Nephron (organoid): ENCODE results near the gene HOPX.
A peak's percentile ranks its signal among the peaks of the same experiment; 100 is the strongest.

ENCODE experiments used
- H3K27ac Mint-ChIP-seq, 3 experiments: 2 replicates each; pipeline ENCODE4 v1.8.0; 2020; ENCODE audit warnings: mixed read lengths in 3 of 3, mild to moderate bottlenecking in 2 of 3, moderate library complexity in 1 of 3
- H3K27me3 Mint-ChIP-seq: 2 replicates; pipeline ENCODE4 v1.8.0; 2021; ENCODE audit warnings: low read depth, mild to moderate bottlenecking, moderate library complexity, mixed read lengths
- H3K36me3 Mint-ChIP-seq: 2 replicates; pipeline ENCODE4 v1.8.0; 2020; ENCODE audit warnings: low read depth, mixed read lengths
- H3K4me1 Mint-ChIP-seq: 2 replicates; pipeline ENCODE4 v1.8.0; 2020; ENCODE audit warnings: mixed read lengths
- H3K4me3 Mint-ChIP-seq, 3 experiments: 2 replicates each; pipeline ENCODE4 v1.8.0; 2020; ENCODE audit warnings: mild to moderate bottlenecking in 3 of 3, mixed read lengths in 3 of 3, moderate library complexity in 2 of 3
- H3K9me3 Mint-ChIP-seq: 2 replicates; pipeline ENCODE4 v1.8.0; 2020; ENCODE audit warnings: mixed read lengths
- CTCF ChIP-seq, 3 experiments: fragments of 200-600 bp; sonication (generic); IDR thresholded peaks; one replicate each; pipeline ENCODE4 v1.5.0; 2021; ENCODE audit warnings: antibody characterized with exemption in 3 of 3; ENCODE audit not compliant: unreplicated experiment in 3 of 3

The HOPX gene

DNA sequence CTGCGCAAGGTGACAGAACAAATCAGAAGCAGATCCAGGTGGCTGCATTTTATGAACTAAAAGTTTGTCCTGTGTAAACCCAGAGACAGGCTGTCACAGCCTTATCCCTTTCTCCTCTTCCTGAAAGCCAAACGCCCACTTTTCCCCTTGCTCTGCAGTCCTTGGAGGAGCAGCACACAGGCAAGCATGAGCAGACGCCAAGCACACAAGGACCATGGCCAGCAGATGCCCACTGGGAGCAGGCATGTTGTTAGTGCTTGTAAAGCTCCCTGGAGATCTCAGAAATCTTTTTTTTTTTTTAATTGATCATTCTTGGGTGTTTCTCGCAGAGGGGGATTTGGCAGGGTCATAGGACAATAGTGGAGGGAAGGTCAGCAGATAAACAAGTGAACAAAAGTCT, 11.5 kb upstream of the HOPX start:
- Mint-ChIP-seq H3K27ac (no peak overlapping the region), H3K4me3 (no peak overlapping the region), H3K4me1 (peaks cover 16% of the 10 kb centered on the region), H3K36me3 (no peaks in the 10 kb centered on the region), H3K9me3 (no peaks in the 10 kb centered on the region), H3K27me3 (no peaks in the 10 kb centered on the region)
- TF ChIP-seq CTCF (IDR thresholded peaks at IDR 0.05; ENCODE audit: unreplicated experiment in 3 of 3): no peak

DNA sequence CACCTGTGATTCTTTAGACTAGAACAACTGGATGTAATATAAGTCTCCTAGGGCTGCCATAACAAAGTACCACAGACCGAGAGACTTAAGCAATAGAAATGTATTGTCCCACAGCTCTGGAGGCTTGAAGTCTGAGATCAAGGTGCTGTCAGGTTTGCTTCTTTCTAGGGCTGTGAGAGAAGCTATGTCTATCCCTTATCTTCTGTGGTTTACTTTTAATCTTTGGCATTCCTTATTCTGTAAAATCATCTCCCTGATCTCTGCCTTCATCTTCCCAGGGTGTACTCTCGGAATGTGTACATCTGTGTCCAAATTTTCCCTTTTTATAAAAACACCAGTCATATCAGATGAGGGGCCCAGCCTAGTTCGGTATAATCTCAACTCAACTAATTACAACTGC, 10.3 kb upstream of the HOPX start:
- Mint-ChIP-seq H3K36me3 (no peaks in the 10 kb centered on the region), H3K4me3 (no peak overlapping the region), H3K4me1 (peaks cover 22% of the 10 kb centered on the region), H3K27ac (no peak overlapping the region), H3K27me3 (peaks cover 3% of the 10 kb centered on the region), H3K9me3 (no peaks in the 10 kb centered on the region)
- TF ChIP-seq CTCF (IDR thresholded peaks at IDR 0.05; ENCODE audit: unreplicated experiment in 3 of 3): no peak

DNA sequence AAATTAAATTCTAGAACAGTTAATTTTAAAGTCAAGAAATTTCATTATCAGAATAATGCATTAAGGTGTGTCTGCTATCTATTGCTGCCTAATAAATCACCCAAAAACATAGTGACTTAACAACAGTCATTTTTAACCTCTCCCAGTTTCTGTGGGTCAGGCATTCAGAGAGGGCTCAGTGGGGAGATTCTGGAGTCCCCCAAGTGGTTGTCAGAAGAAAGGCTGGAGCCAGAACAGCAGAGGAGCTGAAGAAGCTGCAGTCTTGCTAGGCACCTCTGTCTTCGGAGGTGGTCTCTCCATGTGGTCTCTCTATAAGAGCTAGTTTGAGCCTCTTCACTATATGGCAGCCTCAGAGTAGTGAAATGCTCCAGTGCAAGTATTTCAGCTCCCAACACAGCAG, 9.3 kb upstream of the HOPX start:
- no peak for TF ChIP-seq CTCF (IDR thresholded peaks at IDR 0.05; ENCODE audit: unreplicated experiment in 3 of 3)
- no peaks in the 10 kb centered on the region for H3K36me3 Mint-ChIP-seq
- H3K4me1 Mint-ChIP-seq: peaks cover 22% of the 10 kb centered on the region
- H3K27ac Mint-ChIP-seq: no peak overlapping the region
- H3K27me3 Mint-ChIP-seq: peaks cover 3% of the 10 kb centered on the region
- no peak overlapping the region for H3K4me3 Mint-ChIP-seq
- H3K9me3 Mint-ChIP-seq: no peaks in the 10 kb centered on the region

- no peak for TF ChIP-seq CTCF (IDR thresholded peaks at IDR 0.05; ENCODE audit: unreplicated experiment in 3 of 3)
- Mint-ChIP-seq H3K27ac (peak overlapping the region in 1 of 3 experiments; percentile 33), H3K27me3 (peaks cover 3% of the 10 kb centered on the region), H3K9me3 (no peaks in the 10 kb centered on the region), H3K36me3 (no peaks in the 10 kb centered on the region), H3K4me1 (peaks cover 22% of the 10 kb centered on the region), H3K4me3 (no peak overlapping the region)
Observed at GRCh38 chr4:56689201-56689969, 8.3 kb upstream of the HOPX start.

DNA sequence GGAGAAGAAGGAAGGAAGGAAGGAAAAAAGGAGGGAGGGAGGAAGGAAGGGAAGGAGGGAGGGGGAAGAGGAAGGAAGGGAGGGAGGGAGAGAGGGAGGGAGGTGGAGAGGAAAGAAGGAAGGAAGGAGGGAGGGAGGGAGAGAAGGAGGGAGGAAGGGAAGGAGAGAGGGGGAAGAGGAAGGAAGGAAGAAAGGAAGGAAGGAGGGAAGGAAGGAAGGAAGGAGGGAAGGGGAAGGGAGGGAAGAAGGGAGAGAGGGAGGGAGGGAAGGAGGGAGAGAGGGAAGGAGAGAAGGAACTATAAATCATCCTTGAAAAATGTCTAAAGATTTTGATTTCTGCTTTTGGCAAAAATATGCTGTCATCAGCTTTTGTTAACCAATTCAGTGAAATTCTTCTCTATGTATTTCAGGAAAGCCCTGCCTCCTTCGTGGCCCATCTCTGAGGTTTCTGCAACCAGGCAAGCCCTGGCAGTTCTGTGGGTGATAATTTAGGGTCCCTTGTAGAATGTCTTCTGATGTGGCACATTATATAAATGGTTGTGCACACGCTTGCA, 7.1 kb upstream of the HOPX start:
- H3K27me3 Mint-ChIP-seq: peaks cover 3% of the 10 kb centered on the region
- H3K27ac Mint-ChIP-seq: no peak overlapping the region
- peaks cover 22% of the 10 kb centered on the region for H3K4me1 Mint-ChIP-seq
- H3K36me3 Mint-ChIP-seq: no peaks in the 10 kb centered on the region
- H3K9me3 Mint-ChIP-seq: no peaks in the 10 kb centered on the region
- no peak overlapping the region for H3K4me3 Mint-ChIP-seq
- TF ChIP-seq CTCF (IDR thresholded peaks at IDR 0.05; ENCODE audit: unreplicated experiment in 3 of 3): no peak
